ENCODE measurements around the gene FADS3. TPM values are rescaled to one million over a fixed set of nuclear protein-coding genes. Genes with fewer than 3 reads are reported as not detected.

Gene FADS3
- total RNA-seq, 4 donors from 2014 or later = 19.5 to 96.9 (median 31.6) TPM

- Histone ChIP-seq H3K4me1 (no peaks in the 10 kb centered on the region), H3K36me3 (no peaks in the 10 kb centered on the region), H3K4me3 (no peak overlapping the region), H3K27ac (no peak overlapping the region), H3K9me3 (no peaks in the 10 kb centered on the region), H3K27me3 (no peaks in the 10 kb centered on the region)
- in situ Hi-C loops (cut with MboI; ENCODE audit: low pct_ligation_motif_present in 1 of 4, low pct_unique_long_range_greater_than_20kb in 1 of 4, low sequenced_read_pairs in 3 of 4) = loop anchor here in 2 of 4 donors (25.0 kb wide), 1 partner anchor 460 kb away; no protein-coding TSS in a partner anchor
- 89% methylated on average over 6 of the region's 6 CpGs; no CpG with 5 or more reads in 1 of the 2 donors for WGBS, 2 donors (ENCODE audit: low coverage in 1 of 2)
- TF ChIP-seq CTCF (IDR thresholded peaks at IDR 0.05) (no peak), POLR2AphosphoS5 (IDR thresholded peaks at IDR 0.05) (no peak), POLR2A (IDR thresholded peaks at IDR 0.05) (no peak), EP300 (IDR thresholded peaks at IDR 0.05; ENCODE audit: low read depth) (no peak)
- no peak for DNase-seq
- intact Hi-C loops (cut with DNase I; ENCODE audit: low total_unique reads) = no loop called here
Observed at GRCh38 chr11:61851900-61852295, 39.4 kb downstream of the FADS3 start.

- TF ChIP-seq POLR2A (IDR thresholded peaks at IDR 0.05) (no peak), POLR2AphosphoS5 (IDR thresholded peaks at IDR 0.05) (no peak), CTCF (IDR thresholded peaks at IDR 0.05) (no peak), EP300 (IDR thresholded peaks at IDR 0.05; ENCODE audit: low read depth) (no peak)
- Histone ChIP-seq H3K4me3 (no peak overlapping the region), H3K27ac (no peak overlapping the region), H3K4me1 (no peaks in the 10 kb centered on the region), H3K9me3 (no peaks in the 10 kb centered on the region), H3K27me3 (no peaks in the 10 kb centered on the region), H3K36me3 (no peaks in the 10 kb centered on the region)
- in situ Hi-C loops (cut with MboI; ENCODE audit: low pct_ligation_motif_present in 1 of 4, low pct_unique_long_range_greater_than_20kb in 1 of 4, low sequenced_read_pairs in 3 of 4) = loop anchor here in 2 of 4 donors (25.0 kb wide), 1 partner anchor 461 kb away; no protein-coding TSS in a partner anchor
- intact Hi-C loops (cut with DNase I; ENCODE audit: low total_unique reads) = no loop called here
- WGBS, 2 donors (ENCODE audit: low coverage in 1 of 2) = 60 to 82% methylated on average over 2 to 18 of the region's 24 CpGs
- no peak for DNase-seq
Observed at GRCh38 chr11:61851113-61851899, 40.0 kb downstream of the FADS3 start.

GRCh38 chr11:61850687-61851086 lies 40.7 kb downstream of the FADS3 start:
- WGBS, 2 donors (ENCODE audit: low coverage in 1 of 2) = 33 to 62% methylated on average over 1 to 7 of the region's 7 CpGs
- in situ Hi-C loops (cut with MboI; ENCODE audit: low pct_ligation_motif_present in 1 of 4, low pct_unique_long_range_greater_than_20kb in 1 of 4, low sequenced_read_pairs in 3 of 4) = loop anchor here in 2 of 4 donors (25.0 kb wide), 1 partner anchor 462 kb away; no protein-coding TSS in a partner anchor
- Histone ChIP-seq H3K4me3 (no peak overlapping the region), H3K27ac (no peak overlapping the region), H3K27me3 (no peaks in the 10 kb centered on the region), H3K36me3 (no peaks in the 10 kb centered on the region), H3K4me1 (no peaks in the 10 kb centered on the region), H3K9me3 (no peaks in the 10 kb centered on the region)
- no peak for DNase-seq
- TF ChIP-seq EP300 (IDR thresholded peaks at IDR 0.05; ENCODE audit: low read depth) (no peak), CTCF (IDR thresholded peaks at IDR 0.05) (no peak), POLR2AphosphoS5 (IDR thresholded peaks at IDR 0.05) (no peak), POLR2A (IDR thresholded peaks at IDR 0.05) (no peak)
- intact Hi-C loops (cut with DNase I; ENCODE audit: low total_unique reads) = no loop called here

GRCh38 chr11:61848631-61849030 lies 42.7 kb downstream of the FADS3 start:
- Histone ChIP-seq H3K36me3 (no peaks in the 10 kb centered on the region), H3K27ac (no peak overlapping the region), H3K9me3 (no peaks in the 10 kb centered on the region), H3K27me3 (no peaks in the 10 kb centered on the region), H3K4me3 (no peak overlapping the region), H3K4me1 (no peaks in the 10 kb centered on the region)
- no peak for TF ChIP-seq EP300 (IDR thresholded peaks at IDR 0.05; ENCODE audit: low read depth)
- no peak for TF ChIP-seq POLR2AphosphoS5 (IDR thresholded peaks at IDR 0.05)
- TF ChIP-seq POLR2A (IDR thresholded peaks at IDR 0.05) = no peak
- TF ChIP-seq CTCF (IDR thresholded peaks at IDR 0.05) = no peak
- in situ Hi-C loops (cut with MboI; ENCODE audit: low pct_ligation_motif_present in 1 of 4, low pct_unique_long_range_greater_than_20kb in 1 of 4, low sequenced_read_pairs in 3 of 4) (no loop called here), intact Hi-C loops (cut with DNase I; ENCODE audit: low total_unique reads) (no loop called here)
- DNase-seq = no peak
- WGBS, 2 donors (ENCODE audit: low coverage in 1 of 2) = 88 to 90% methylated on average over 6 to 9 of the region's 9 CpGs
